ENCODE measurements around the gene ZNF618.

DNA sequence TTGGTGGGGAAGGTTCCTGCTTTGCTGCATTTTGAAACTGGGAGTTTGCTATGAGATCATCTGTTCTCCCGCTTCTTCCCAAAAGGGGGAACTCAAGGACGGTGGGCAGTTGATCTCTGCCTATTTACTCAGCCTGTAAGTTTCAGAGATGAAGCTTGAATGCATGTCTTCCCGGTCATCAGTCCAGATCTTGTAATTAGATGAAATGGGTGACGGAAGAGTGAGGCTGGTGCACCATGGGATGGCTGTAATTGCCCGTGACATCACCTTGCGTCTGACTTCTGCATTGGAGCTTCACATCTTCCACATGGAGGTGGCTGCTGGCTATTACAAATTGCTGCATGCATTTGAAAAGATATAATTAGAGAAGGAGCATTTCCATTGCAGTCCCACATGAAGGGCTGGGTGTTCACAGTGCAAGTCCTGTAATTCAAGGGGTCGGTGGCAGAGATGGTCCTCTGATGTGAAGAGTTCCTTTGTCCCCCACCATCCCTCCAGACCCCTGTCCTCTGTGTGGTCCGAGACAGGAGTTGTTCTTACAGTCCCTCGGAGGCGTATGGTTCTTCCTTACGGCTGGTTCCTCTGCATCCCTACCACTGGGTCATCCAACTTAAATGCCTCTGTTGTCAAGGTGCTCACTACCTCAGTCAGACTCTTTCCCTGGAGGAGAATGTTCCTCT lies 72.9 kb downstream of the ZNF618 start:
- no peak for TF ChIP-seq POLR2A (IDR thresholded peaks at IDR 0.05; ENCODE audit: low read depth, low read length)
- no peak for TF ChIP-seq TAF1 (IDR thresholded peaks at IDR 0.05; ENCODE audit: borderline replicate concordance, low read depth, low read length)

Data from GM12892 (cell line).